HepG2 (cell line): ENCODE data around the gene PDE8B. TPM values are rescaled to one million over a fixed set of nuclear protein-coding genes. Genes with fewer than 3 reads are reported as not detected.

Experiments used
- ATAC-seq: fragments of 200-7000 bp; cut with Tn5 transposase; 3 replicates; pipeline ENCODE4 v1.9.1; 2020; ENCODE audit warnings: mild to moderate bottlenecking, moderate library complexity
- BruUV-seq: library from RNA; stranded (reverse); fragments of 400-500 nt; replicated peaks from 2 replicates; lab custom pipeline; 2021; lab: Mats Ljungman, UMichigan
- CTCF ChIA-PET: fragments of 300-600 bp; formaldehyde crosslinking; extraction: SDS; loops from one replicate; lab custom pipeline; 2021; ENCODE audit warnings: low total read pairs, inconsistent platforms, low intra/inter-chr PET ratio; lab: Yijun Ruan, JAX
- POLR2A ChIA-PET: fragments of 350-600 bp; sonication (Branson Sonifier 250); formaldehyde crosslinking; loops from one replicate; lab custom pipeline; 2020; ENCODE audit warnings: antibody characterized with exemption, inconsistent platforms; lab: Yijun Ruan, JAX
- DNase-seq: peaks from one replicate; pipeline ENCODE4 v3.0.0-alpha.2; 2015; ENCODE audit warnings: low spot score
- FAIRE-seq: peaks from 3 replicates; lab custom pipeline; 2011; peaks lifted over from hg19 to GRCh38; lab: Jason Lieb, UNC
- H2AFZ ChIP-seq: one replicate; pipeline ENCODE4 v1.6.1; 2011; ENCODE audit warnings: low read length, inconsistent platforms
- H3K27ac ChIP-seq: fragments of 300-600 bp; 3 replicates; pipeline ENCODE4 v1.8.0; 2011; ENCODE audit warnings: mixed run types, mild to moderate bottlenecking, mixed read lengths, low read length, inconsistent platforms; ENCODE audit not compliant: insufficient read depth; ENCODE audit errors: extremely low read length
- H3K27me3 ChIP-seq, 2 experiments: fragments of 200-600 bp in 1 of 2; 2 replicates in 1 of 2; 3 replicates in 1 of 2; pipeline versions ENCODE4 v1.6.0 to v1.8.0; 2011; ENCODE audit warnings: low read length in 2 of 2, mild to moderate bottlenecking in 2 of 2, moderate library complexity in 2 of 2, inconsistent platforms in 1 of 2; ENCODE audit not compliant: insufficient read depth in 2 of 2, control insufficient read depth in 1 of 2
- H3K36me3 ChIP-seq, 2 experiments: fragments of 200-600 bp in 1 of 2; replicated peaks in 1 of 2; 2 replicates in 1 of 2; 3 replicates in 1 of 2; pipeline versions ENCODE4 v1.5.1 to v1.8.0; 2011; ENCODE audit warnings: low read length in 2 of 2, inconsistent platforms in 1 of 2; ENCODE audit not compliant: insufficient read depth in 2 of 2, control insufficient read depth in 1 of 2
- H3K4me1 ChIP-seq: 2 replicates; pipeline ENCODE4 v1.5.1; 2012; ENCODE audit warnings: low read length, inconsistent platforms; ENCODE audit not compliant: insufficient read depth
- H3K4me2 ChIP-seq: 2 replicates; pipeline ENCODE4 v1.6.0; 2011; ENCODE audit warnings: low read depth, low read length, inconsistent platforms
- H3K4me3 ChIP-seq, 3 experiments: fragments of 200-600 bp in 1 of 3; sonication (generic), shearing (Covaris generic) in 1 of 3; replicated peaks in 1 of 3; 2 replicates each; pipeline ENCODE4 v1.5.1; 2011 to 2016; ENCODE audit warnings: low read length in 3 of 3, inconsistent platforms in 2 of 3, low read depth in 2 of 3, mild to moderate bottlenecking in 2 of 3, control low read depth in 1 of 3, mixed read lengths in 1 of 3; ENCODE audit not compliant: insufficient read depth in 1 of 3
- H3K79me2 ChIP-seq: one replicate; pipeline ENCODE4 v1.6.1; 2011; ENCODE audit warnings: low read length, inconsistent platforms; ENCODE audit not compliant: insufficient read depth
- H3K9ac ChIP-seq: 2 replicates; pipeline ENCODE4 v1.6.0; 2011; ENCODE audit warnings: mild to moderate bottlenecking, low read depth, low read length, inconsistent platforms; ENCODE audit not compliant: insufficient read depth
- H3K9me3 ChIP-seq: 2 replicates; pipeline ENCODE4 v1.5.1; 2012; ENCODE audit warnings: mild to moderate bottlenecking, low read length
- H4K20me1 ChIP-seq: 2 replicates; pipeline ENCODE4 v1.6.0; 2011; ENCODE audit warnings: inconsistent platforms, mild to moderate bottlenecking, low read length, moderate library complexity; ENCODE audit not compliant: insufficient read depth
- ETV6 ChIP-seq: sonication (generic); formaldehyde crosslinking; conservative IDR thresholded peaks from 2 replicates; pipeline ENCODE4 v1.4.0; 2020; ENCODE audit warnings: missing genetic modification reagents
- MBNL3 ChIP-seq: fragments of 250-450 bp; sonication (Bioruptor Pico); conservative IDR thresholded peaks from 2 replicates; pipeline ENCODE4 v1.8.0; 2022; ENCODE audit warnings: mild to moderate bottlenecking, inconsistent platforms
- NCOA1 ChIP-seq: sonication (generic); formaldehyde crosslinking; IDR thresholded peaks from 2 replicates; pipeline ENCODE4 v1.9.0; 2021; ENCODE audit warnings: missing genetic modification reagents
- POLR2A ChIP-seq, 2 experiments: IDR thresholded peaks; 2 replicates each; pipeline ENCODE4 v1.6.1; 2011; ENCODE audit warnings: low read depth in 2 of 2, low read length in 2 of 2, mild to moderate bottlenecking in 1 of 2, moderate library complexity in 1 of 2; ENCODE audit not compliant: insufficient read depth in 1 of 2
- SP4 ChIP-seq: sonication (generic); formaldehyde crosslinking; IDR thresholded peaks from 2 replicates; pipeline ENCODE4 v1.8.1; 2023; ENCODE audit warnings: mild to moderate bottlenecking, missing genetic modification reagents
- ZFP90 ChIP-seq: sonication (generic); formaldehyde crosslinking; IDR thresholded peaks from 2 replicates; pipeline ENCODE4 v1.8.0; 2022; ENCODE audit warnings: missing genetic modification reagents, mild to moderate bottlenecking, inconsistent platforms, borderline replicate concordance
- ZMAT3 ChIP-seq: sonication (generic); formaldehyde crosslinking; conservative IDR thresholded peaks from 2 replicates; pipeline ENCODE4 v1.7.0; 2021; ENCODE audit warnings: missing genetic modification reagents
- ZMYM4 ChIP-seq: sonication (generic); formaldehyde crosslinking; IDR thresholded peaks from 2 replicates; pipeline ENCODE4 v1.8.1; 2023; ENCODE audit warnings: mild to moderate bottlenecking, missing genetic modification reagents
- ZNF430 ChIP-seq: sonication (generic); formaldehyde crosslinking; IDR thresholded peaks from 2 replicates; pipeline ENCODE4 v1.9.0; 2021; ENCODE audit warnings: mild to moderate bottlenecking, missing genetic modification reagents
- WGBS: methylation state at CpG from one replicate; pipeline ENCODE4 v1.1.6; 2017; ENCODE audit warnings: low lambda C conversion rate; 5-methylcytosine and 5-hydroxymethylcytosine counted together
- in situ Hi-C: cut with HindIII; loops from 2 replicates; pipeline ENCODE4 v1.10.0; 2017; ENCODE audit warnings: low pct_unique_long_range_greater_than_20kb; ENCODE audit not compliant: extremely low pct_ligation_motif_present
- intact Hi-C: fragments of 100-400 bp; cut with micrococcal nuclease; formaldehyde crosslinking; loops from one replicate; pipeline ENCODE4 v1.10.0; 2022; ENCODE audit not compliant: unreplicated experiment
- polyA plus RNA-seq, 8 experiments: library from polyadenylated mRNA; depleted of rRNA in 3 of 8; stranded (reverse) in 7 of 8; unstranded in 1 of 8; fragments of >200 nt; fragmentation: Illumina TruSeq in 4 of 8; extraction: Trizol in 4 of 8; gene quantifications; 2 replicates each; pipeline versions ENCODE4 v1.2.1 to v1.2.3, GENCODE V29; 2011 to 2016; ENCODE audit warnings: low read depth in 4 of 8, missing spikeins in 1 of 8, mixed read lengths in 1 of 8; ENCODE audit not compliant: insufficient read depth in 1 of 8
- total RNA-seq, 5 experiments: library from RNA; depleted of rRNA; stranded (reverse); fragments of >200 nt; fragmentation: Illumina TruSeq; extraction: Trizol; gene quantifications; 2 replicates each; pipeline ENCODE4 v1.2.3, GENCODE V29; 2016; ENCODE audit warnings: low read depth in 1 of 5
- TF ChIP-seq, protein P1 (sequence below): sonication (generic); formaldehyde crosslinking; IDR thresholded peaks from 2 replicates; pipeline ENCODE4 v1.4.0; 2020; ENCODE audit warnings: mild to moderate bottlenecking, low read depth, missing genetic modification reagents
- TF ChIP-seq, protein P2 (sequence below): sonication (generic); formaldehyde crosslinking; conservative IDR thresholded peaks from 2 replicates; pipeline ENCODE4 v1.4.0; 2020; ENCODE audit warnings: missing genetic modification reagents
- TF ChIP-seq, protein P3 (sequence below): sonication (generic); formaldehyde crosslinking; IDR thresholded peaks from 2 replicates; pipeline ENCODE4 v1.8.0; 2022; ENCODE audit warnings: mild to moderate bottlenecking, missing genetic modification reagents, moderate library complexity
- TF ChIP-seq, protein P4 (sequence below): sonication (generic); formaldehyde crosslinking; IDR thresholded peaks from one replicate; pipeline ENCODE4 v1.5.1; 2020; ENCODE audit warnings: mild to moderate bottlenecking, missing genetic modification reagents; ENCODE audit errors: not compliant biosample characterization

PDE8B gene
- total and polyA plus RNA-seq, 2 of the 13 experiments (the other 11 are each of a cell fraction or from before 2014, with no cell fraction given) = 0.07 TPM; not detected in 1

DNA sequence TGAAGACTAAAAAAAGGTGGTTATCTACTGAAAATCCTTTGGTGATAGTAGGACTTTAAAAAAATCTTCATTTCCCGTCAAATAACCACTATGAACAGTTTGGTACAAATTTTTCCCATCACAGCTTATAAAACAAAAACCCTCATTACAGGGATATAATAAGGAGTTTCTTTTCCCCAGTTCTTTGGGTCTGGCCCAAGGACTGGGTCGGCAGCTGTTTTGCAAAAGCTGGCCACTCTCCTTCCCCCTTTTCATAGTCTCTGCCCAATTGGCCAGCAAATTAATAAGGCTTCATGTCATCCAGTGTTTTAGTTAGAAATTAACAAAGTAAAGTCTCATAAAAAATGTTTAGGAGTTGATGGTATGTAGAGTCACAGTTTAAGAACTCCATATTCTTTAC lies 47.0 kb upstream of the PDE8B start:
- BruUV-seq = no TSS peak
- H3K27ac ChIP-seq = no peak overlapping the region
- H3K4me1 ChIP-seq = peaks cover 7% of the 10 kb centered on the region; the same call in 1 of the 2 replicates
- CTCF ChIA-PET = no interaction called here
- no peaks in the 10 kb centered on the region for H3K79me2 ChIP-seq
- no peaks in the 10 kb centered on the region for H3K36me3 ChIP-seq
- H3K9me3 ChIP-seq = no peaks in the 10 kb centered on the region
- no peak overlapping the region for H3K4me2 ChIP-seq
- intact Hi-C loops = no loop called here
- no peaks in the 10 kb centered on the region for H4K20me1 ChIP-seq
- in situ Hi-C loops = no loop called here
- POLR2A ChIA-PET = no interaction called here
- no peak overlapping the region for H3K4me3 ChIP-seq
- DNase-seq = no peak
- no peak for ATAC-seq
- FAIRE-seq = no peak
- no peak overlapping the region for H2AFZ ChIP-seq
- no peak overlapping the region for H3K9ac ChIP-seq
- no peaks in the 10 kb centered on the region; a peak in 1 of 5 replicates for H3K27me3 ChIP-seq
- 38% methylated on average over 2 of the region's 2 CpGs for WGBS
- TF ChIP-seq, protein P1, sequence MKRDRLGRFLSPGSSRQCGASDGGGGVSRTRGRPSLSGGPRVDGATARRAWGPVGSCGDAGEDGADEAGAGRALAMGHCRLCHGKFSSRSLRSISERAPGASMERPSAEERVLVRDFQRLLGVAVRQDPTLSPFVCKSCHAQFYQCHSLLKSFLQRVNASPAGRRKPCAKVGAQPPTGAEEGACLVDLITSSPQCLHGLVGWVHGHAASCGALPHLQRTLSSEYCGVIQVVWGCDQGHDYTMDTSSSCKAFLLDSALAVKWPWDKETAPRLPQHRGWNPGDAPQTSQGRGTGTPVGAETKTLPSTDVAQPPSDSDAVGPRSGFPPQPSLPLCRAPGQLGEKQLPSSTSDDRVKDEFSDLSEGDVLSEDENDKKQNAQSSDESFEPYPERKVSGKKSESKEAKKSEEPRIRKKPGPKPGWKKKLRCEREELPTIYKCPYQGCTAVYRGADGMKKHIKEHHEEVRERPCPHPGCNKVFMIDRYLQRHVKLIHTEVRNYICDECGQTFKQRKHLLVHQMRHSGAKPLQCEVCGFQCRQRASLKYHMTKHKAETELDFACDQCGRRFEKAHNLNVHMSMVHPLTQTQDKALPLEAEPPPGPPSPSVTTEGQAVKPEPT (CRISPR knock-in tag) = no peak
- TF ChIP-seq ZNF430 (no peak), ETV6 (CRISPR knock-in tag) (no peak), SP4 (CRISPR knock-in tag) (no peak), ZFP90 (CRISPR knock-in tag) (no peak), ZMYM4 (CRISPR knock-in tag) (no peak), POLR2A (IDR thresholded peaks at IDR 0.05; ENCODE audit: insufficient read depth in 1 of 2, low read depth in 2 of 2, low read length in 2 of 2) (no peak), ZMAT3 (no peak), MBNL3 (CRISPR knock-in tag) (no peak), NCOA1 (CRISPR knock-in tag) (no peak)
- TF ChIP-seq, protein P2, sequence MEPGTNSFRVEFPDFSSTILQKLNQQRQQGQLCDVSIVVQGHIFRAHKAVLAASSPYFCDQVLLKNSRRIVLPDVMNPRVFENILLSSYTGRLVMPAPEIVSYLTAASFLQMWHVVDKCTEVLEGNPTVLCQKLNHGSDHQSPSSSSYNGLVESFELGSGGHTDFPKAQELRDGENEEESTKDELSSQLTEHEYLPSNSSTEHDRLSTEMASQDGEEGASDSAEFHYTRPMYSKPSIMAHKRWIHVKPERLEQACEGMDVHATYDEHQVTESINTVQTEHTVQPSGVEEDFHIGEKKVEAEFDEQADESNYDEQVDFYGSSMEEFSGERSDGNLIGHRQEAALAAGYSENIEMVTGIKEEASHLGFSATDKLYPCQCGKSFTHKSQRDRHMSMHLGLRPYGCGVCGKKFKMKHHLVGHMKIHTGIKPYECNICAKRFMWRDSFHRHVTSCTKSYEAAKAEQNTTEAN (CRISPR knock-in tag) = no peak
- TF ChIP-seq, protein P3, sequence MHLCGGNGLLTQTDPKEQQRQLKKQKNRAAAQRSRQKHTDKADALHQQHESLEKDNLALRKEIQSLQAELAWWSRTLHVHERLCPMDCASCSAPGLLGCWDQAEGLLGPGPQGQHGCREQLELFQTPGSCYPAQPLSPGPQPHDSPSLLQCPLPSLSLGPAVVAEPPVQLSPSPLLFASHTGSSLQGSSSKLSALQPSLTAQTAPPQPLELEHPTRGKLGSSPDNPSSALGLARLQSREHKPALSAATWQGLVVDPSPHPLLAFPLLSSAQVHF (CRISPR knock-in tag) = no peak
- TF ChIP-seq, protein P4, sequence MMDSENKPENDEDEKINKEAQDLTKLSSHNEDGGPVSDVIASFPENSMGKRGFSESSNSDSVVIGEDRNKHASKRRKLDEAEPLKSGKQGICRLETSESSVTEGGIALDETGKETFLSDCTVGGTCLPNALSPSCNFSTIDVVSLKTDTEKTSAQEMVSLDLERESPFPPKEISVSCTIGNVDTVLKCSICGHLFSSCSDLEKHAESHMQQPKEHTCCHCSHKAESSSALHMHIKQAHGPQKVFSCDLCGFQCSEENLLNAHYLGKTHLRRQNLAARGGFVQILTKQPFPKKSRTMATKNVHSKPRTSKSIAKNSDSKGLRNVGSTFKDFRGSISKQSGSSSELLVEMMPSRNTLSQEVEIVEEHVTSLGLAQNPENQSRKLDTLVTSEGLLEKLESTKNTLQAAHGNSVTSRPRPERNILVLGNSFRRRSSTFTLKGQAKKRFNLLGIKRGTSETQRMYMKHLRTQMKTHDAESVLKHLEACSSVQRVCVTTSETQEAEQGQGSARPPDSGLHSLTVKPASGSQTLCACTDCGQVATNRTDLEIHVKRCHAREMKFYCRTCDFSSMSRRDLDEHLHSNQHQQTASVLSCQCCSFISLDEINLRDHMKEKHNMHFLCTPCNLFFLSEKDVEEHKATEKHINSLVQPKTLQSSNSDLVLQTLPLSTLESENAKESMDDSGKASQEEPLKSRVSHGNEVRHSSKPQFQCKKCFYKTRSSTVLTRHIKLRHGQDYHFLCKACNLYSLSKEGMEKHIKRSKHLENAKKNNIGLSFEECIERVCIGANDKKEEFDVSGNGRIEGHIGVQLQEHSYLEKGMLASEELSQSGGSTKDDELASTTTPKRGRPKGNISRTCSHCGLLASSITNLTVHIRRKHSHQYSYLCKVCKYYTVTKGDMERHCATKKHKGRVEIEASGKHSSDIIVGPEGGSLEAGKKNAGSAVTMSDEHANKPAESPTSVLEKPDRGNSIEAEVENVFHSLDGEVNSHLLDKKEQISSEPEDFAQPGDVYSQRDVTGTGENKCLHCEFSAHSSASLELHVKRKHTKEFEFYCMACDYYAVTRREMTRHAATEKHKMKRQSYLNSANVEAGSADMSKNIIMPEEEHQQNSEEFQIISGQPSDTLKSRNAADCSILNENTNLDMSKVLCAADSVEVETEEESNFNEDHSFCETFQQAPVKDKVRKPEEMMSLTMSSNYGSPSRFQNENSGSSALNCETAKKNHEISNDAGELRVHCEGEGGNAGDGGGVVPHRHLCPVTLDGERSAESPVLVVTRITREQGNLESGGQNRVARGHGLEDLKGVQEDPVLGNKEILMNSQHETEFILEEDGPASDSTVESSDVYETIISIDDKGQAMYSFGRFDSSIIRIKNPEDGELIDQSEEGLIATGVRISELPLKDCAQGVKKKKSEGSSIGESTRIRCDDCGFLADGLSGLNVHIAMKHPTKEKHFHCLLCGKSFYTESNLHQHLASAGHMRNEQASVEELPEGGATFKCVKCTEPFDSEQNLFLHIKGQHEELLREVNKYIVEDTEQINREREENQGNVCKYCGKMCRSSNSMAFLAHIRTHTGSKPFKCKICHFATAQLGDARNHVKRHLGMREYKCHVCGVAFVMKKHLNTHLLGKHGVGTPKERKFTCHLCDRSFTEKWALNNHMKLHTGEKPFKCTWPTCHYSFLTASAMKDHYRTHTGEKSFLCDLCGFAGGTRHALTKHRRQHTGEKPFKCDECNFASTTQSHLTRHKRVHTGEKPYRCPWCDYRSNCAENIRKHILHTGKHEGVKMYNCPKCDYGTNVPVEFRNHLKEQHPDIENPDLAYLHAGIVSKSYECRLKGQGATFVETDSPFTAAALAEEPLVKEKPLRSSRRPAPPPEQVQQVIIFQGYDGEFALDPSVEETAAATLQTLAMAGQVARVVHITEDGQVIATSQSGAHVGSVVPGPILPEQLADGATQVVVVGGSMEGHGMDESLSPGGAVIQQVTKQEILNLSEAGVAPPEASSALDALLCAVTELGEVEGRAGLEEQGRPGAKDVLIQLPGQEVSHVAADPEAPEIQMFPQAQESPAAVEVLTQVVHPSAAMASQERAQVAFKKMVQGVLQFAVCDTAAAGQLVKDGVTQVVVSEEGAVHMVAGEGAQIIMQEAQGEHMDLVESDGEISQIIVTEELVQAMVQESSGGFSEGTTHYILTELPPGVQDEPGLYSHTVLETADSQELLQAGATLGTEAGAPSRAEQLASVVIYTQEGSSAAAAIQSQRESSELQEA (CRISPR knock-in tag) = no peak
